ENCODE data around the gene ALDH4A1. TPM values are rescaled to one million over a fixed set of nuclear protein-coding genes. Genes with fewer than 3 reads are reported as not detected.
"Not testable (repeated sequence)": the region's sequence is repeated elsewhere in the genome, so short reads cannot be mapped to it uniquely, and the experiment has no call there.

ALDH4A1 gene
- total and polyA plus RNA-seq, 3 experiments from 2014 or later, result 1.4 to 9.5 (median 9.3) TPM

GRCh38 chr1:18875796-18876128 is 26.6 kb downstream of the ALDH4A1 start:
- Mint-ChIP-seq H3K9me3 (no peaks in the 10 kb centered on the region), H3K36me3 (peaks cover 0 to 1% (median 0%) of the 10 kb centered on the region in 3 donors), H3K4me3 (no peak overlapping the region), H3K27me3 (peaks cover 0 to 1% of the 10 kb centered on the region in 2 donors), H3K4me1 (no peaks in the 10 kb centered on the region), H3K27ac (no peak overlapping the region)
- Histone ChIP-seq H3K36me3 (ENCODE audit: insufficient read depth, low read length) (no peaks in the 10 kb centered on the region), H3K27ac (ENCODE audit: low read depth, low read length) (no peak overlapping the region), H3K27me3 (ENCODE audit: insufficient read depth, low read length, poor library complexity, severe bottlenecking) (no peaks in the 10 kb centered on the region), H3K4me3 (ENCODE audit: low read length) (no peak overlapping the region), H3K4me1 (ENCODE audit: insufficient read depth, low read length) (no peaks in the 10 kb centered on the region), H3K9me3 (ENCODE audit: low read length) (no peaks in the 10 kb centered on the region)
- no peak for DNase-seq
- ChIA-PET CTCF (interaction anchor here (0.7 to 2.2 kb wide), 4 partner anchors 9 to 27 kb away, joined by 3 to 16 read pairs (median 6); partner anchors contain the start of gene ALDH4A1), POLR2A (no interaction called here)

- H3K9me3 Mint-ChIP-seq, result no peaks in the 10 kb centered on the region
- H3K27ac Mint-ChIP-seq, result no peak overlapping the region
- H3K27me3 ChIP-seq (ENCODE audit: insufficient read depth, low read length, poor library complexity, severe bottlenecking), result no peaks in the 10 kb centered on the region
- no peaks in the 10 kb centered on the region for H3K4me1 Mint-ChIP-seq
- no peaks in the 10 kb centered on the region for H3K9me3 ChIP-seq (ENCODE audit: low read length)
- H3K4me3 Mint-ChIP-seq, result no peak overlapping the region
- H3K36me3 Mint-ChIP-seq, result peaks cover 0 to 1% (median 0%) of the 10 kb centered on the region in 3 donors
- H3K4me1 ChIP-seq (ENCODE audit: insufficient read depth, low read length), result no peaks in the 10 kb centered on the region
- H3K27me3 Mint-ChIP-seq, result peaks cover 0 to 1% of the 10 kb centered on the region in 2 donors
- POLR2A ChIA-PET, result no interaction called here
- peak; percentile 28 to 71 (median 47) for DNase-seq
- H3K27ac ChIP-seq (ENCODE audit: low read depth, low read length), result no peak overlapping the region
- CTCF ChIA-PET, result interaction anchor here (0.7 to 2.2 kb wide), 4 partner anchors 9 to 27 kb away, joined by 3 to 16 read pairs (median 6); partner anchors contain the start of gene ALDH4A1
- H3K36me3 ChIP-seq (ENCODE audit: insufficient read depth, low read length), result no peaks in the 10 kb centered on the region
- no peak overlapping the region for H3K4me3 ChIP-seq (ENCODE audit: low read length)
These were observed 27.1 kb downstream of the ALDH4A1 start for GRCh38 chr1:18875107-18875795.

- Mint-ChIP-seq H3K4me1 (no peaks in the 10 kb centered on the region), H3K27me3 (peaks cover 0 to 3% of the 10 kb centered on the region in 2 donors), H3K9me3 (no peaks in the 10 kb centered on the region), H3K27ac (no peak overlapping the region), H3K36me3 (peaks cover 0 to 1% (median 0%) of the 10 kb centered on the region in 3 donors), H3K4me3 (no peak overlapping the region)
- H3K9me3 ChIP-seq (ENCODE audit: low read length), result no peaks in the 10 kb centered on the region
- no peak overlapping the region for H3K4me3 ChIP-seq (ENCODE audit: low read length)
- ChIA-PET POLR2A (no interaction called here), CTCF (interaction anchor here (1.0 to 2.2 kb wide), 4 partner anchors 8 to 28 kb away, joined by 3 to 16 read pairs (median 6); partner anchors contain the start of gene ALDH4A1)
- no peak for DNase-seq
- no peaks in the 10 kb centered on the region for H3K27me3 ChIP-seq (ENCODE audit: insufficient read depth, low read length, poor library complexity, severe bottlenecking)
- no peaks in the 10 kb centered on the region for H3K4me1 ChIP-seq (ENCODE audit: insufficient read depth, low read length)
- H3K36me3 ChIP-seq (ENCODE audit: insufficient read depth, low read length), result no peaks in the 10 kb centered on the region
- no peak overlapping the region for H3K27ac ChIP-seq (ENCODE audit: low read depth, low read length)
These were observed 27.8 kb downstream of the ALDH4A1 start for GRCh38 chr1:18874600-18874999.

- no peaks in the 10 kb centered on the region for H3K4me1 Mint-ChIP-seq
- no peaks in the 10 kb centered on the region for H3K4me1 ChIP-seq (ENCODE audit: insufficient read depth, low read length)
- ChIA-PET CTCF (interaction anchor here (1.0 to 2.2 kb wide), 3 partner anchors 9 to 29 kb away, joined by 3 to 16 read pairs (median 7); partner anchors contain the start of gene ALDH4A1), POLR2A (no interaction called here)
- H3K27ac ChIP-seq (ENCODE audit: low read depth, low read length), result no peak overlapping the region
- no peak overlapping the region for H3K4me3 Mint-ChIP-seq
- peaks cover 0 to 3% of the 10 kb centered on the region in 2 donors for H3K27me3 Mint-ChIP-seq
- peaks cover 0 to 1% (median 0%) of the 10 kb centered on the region in 3 donors for H3K36me3 Mint-ChIP-seq
- no peak overlapping the region for H3K4me3 ChIP-seq (ENCODE audit: low read length)
- H3K36me3 ChIP-seq (ENCODE audit: insufficient read depth, low read length), result no peaks in the 10 kb centered on the region
- no peak for DNase-seq
- H3K9me3 Mint-ChIP-seq, result no peaks in the 10 kb centered on the region
- no peak overlapping the region for H3K27ac Mint-ChIP-seq
- no peaks in the 10 kb centered on the region for H3K9me3 ChIP-seq (ENCODE audit: low read length)
- H3K27me3 ChIP-seq (ENCODE audit: insufficient read depth, low read length, poor library complexity, severe bottlenecking), result no peaks in the 10 kb centered on the region
These were observed 28.3 kb downstream of the ALDH4A1 start for GRCh38 chr1:18874036-18874435.

- Mint-ChIP-seq H3K4me1 (no peaks in the 10 kb centered on the region), H3K27me3 (peaks cover 3 to 4% of the 10 kb centered on the region in 2 donors), H3K27ac (no peak overlapping the region), H3K4me3 (no peak overlapping the region), H3K36me3 (peaks cover 0 to 1% (median 0%) of the 10 kb centered on the region in 3 donors), H3K9me3 (no peaks in the 10 kb centered on the region)
- H3K4me1 ChIP-seq (ENCODE audit: insufficient read depth, low read length), result no peaks in the 10 kb centered on the region
- no peaks in the 10 kb centered on the region for H3K27me3 ChIP-seq (ENCODE audit: insufficient read depth, low read length, poor library complexity, severe bottlenecking)
- no peaks in the 10 kb centered on the region for H3K9me3 ChIP-seq (ENCODE audit: low read length)
- ChIA-PET POLR2A (no interaction called here), CTCF (interaction anchor here (1.0 to 1.1 kb wide), 2 partner anchors 12 to 21 kb away, joined by 3 read pairs; no protein-coding TSS in a partner anchor)
- no peak overlapping the region for H3K27ac ChIP-seq (ENCODE audit: low read depth, low read length)
- no peak overlapping the region for H3K4me3 ChIP-seq (ENCODE audit: low read length)
- H3K36me3 ChIP-seq (ENCODE audit: insufficient read depth, low read length), result no peaks in the 10 kb centered on the region
- DNase-seq, result no peak
These were observed 30.2 kb downstream of the ALDH4A1 start for GRCh38 chr1:18872071-18872611.

- H3K27ac Mint-ChIP-seq, result peak overlapping the region in 1 of 8 donors; percentile 19
- H3K27me3 Mint-ChIP-seq, result peaks cover 3 to 9% of the 10 kb centered on the region in 2 donors
- H3K4me1 Mint-ChIP-seq, result no peaks in the 10 kb centered on the region
- H3K4me3 ChIP-seq (ENCODE audit: low read length), result no peak overlapping the region
- no peak for DNase-seq
- H3K4me1 ChIP-seq (ENCODE audit: insufficient read depth, low read length), result no peaks in the 10 kb centered on the region
- no peaks in the 10 kb centered on the region for H3K27me3 ChIP-seq (ENCODE audit: insufficient read depth, low read length, poor library complexity, severe bottlenecking)
- no peak overlapping the region for H3K4me3 Mint-ChIP-seq
- H3K36me3 Mint-ChIP-seq, result peaks cover 0 to 1% (median 0%) of the 10 kb centered on the region in 3 donors
- H3K27ac ChIP-seq (ENCODE audit: low read depth, low read length), result no peak overlapping the region
- no peaks in the 10 kb centered on the region for H3K36me3 ChIP-seq (ENCODE audit: insufficient read depth, low read length)
- H3K9me3 ChIP-seq (ENCODE audit: low read length), result no peaks in the 10 kb centered on the region
- ChIA-PET CTCF (interaction anchor here (1.0 kb wide), 1 partner anchor 12 kb away, joined by 3 read pairs; no protein-coding TSS in a partner anchor), POLR2A (no interaction called here)
- H3K9me3 Mint-ChIP-seq, result no peaks in the 10 kb centered on the region
These were observed 30.8 kb downstream of the ALDH4A1 start for GRCh38 chr1:18871401-18872070.

- Histone ChIP-seq H3K9me3 (ENCODE audit: low read length) (no peaks in the 10 kb centered on the region), H3K27ac (ENCODE audit: low read depth, low read length) (no peak overlapping the region), H3K27me3 (ENCODE audit: insufficient read depth, low read length, poor library complexity, severe bottlenecking) (no peaks in the 10 kb centered on the region), H3K4me3 (ENCODE audit: low read length) (no peak overlapping the region), H3K36me3 (ENCODE audit: insufficient read depth, low read length) (no peaks in the 10 kb centered on the region), H3K4me1 (ENCODE audit: insufficient read depth, low read length) (no peaks in the 10 kb centered on the region)
- no peak for DNase-seq
- ChIA-PET POLR2A (no interaction called here), CTCF (no interaction called here)
- no peak overlapping the region for H3K27ac Mint-ChIP-seq
- H3K4me1 Mint-ChIP-seq, result no peaks in the 10 kb centered on the region
- H3K9me3 Mint-ChIP-seq, result no peaks in the 10 kb centered on the region
- H3K4me3 Mint-ChIP-seq, result no peak overlapping the region
- H3K36me3 Mint-ChIP-seq, result peaks cover 0 to 1% (median 0%) of the 10 kb centered on the region in 3 donors
- peaks cover 3 to 9% of the 10 kb centered on the region in 2 donors for H3K27me3 Mint-ChIP-seq
These were observed 31.4 kb downstream of the ALDH4A1 start for GRCh38 chr1:18870957-18871356.

GRCh38 chr1:18870595-18870865 is 31.8 kb downstream of the ALDH4A1 start:
- H3K4me1 ChIP-seq (ENCODE audit: insufficient read depth, low read length); H3K27me3 Mint-ChIP-seq; H3K4me3 Mint-ChIP-seq; H3K36me3 Mint-ChIP-seq; DNase-seq; H3K27ac Mint-ChIP-seq; H3K27me3 ChIP-seq (ENCODE audit: insufficient read depth, low read length, poor library complexity, severe bottlenecking); CTCF ChIA-PET; H3K9me3 Mint-ChIP-seq; H3K4me3 ChIP-seq (ENCODE audit: low read length); H3K4me1 Mint-ChIP-seq; H3K27ac ChIP-seq (ENCODE audit: low read depth, low read length); POLR2A ChIA-PET; H3K9me3 ChIP-seq (ENCODE audit: low read length); H3K36me3 ChIP-seq (ENCODE audit: insufficient read depth, low read length): not testable (repeated sequence)

Data from CD8-positive, alpha-beta memory T cell (primary cell).